GM12801 (cell line): ENCODE results near the gene BIRC6.

Experiments
- TF ChIP-seq, protein P1 (sequence below): IDR thresholded peaks from one replicate; pipeline ENCODE4 v1.5.1; 2011; ENCODE audit warnings: control low read depth; ENCODE audit not compliant: insufficient read length; ENCODE audit errors: extremely low read depth

Gene BIRC6

DNA sequence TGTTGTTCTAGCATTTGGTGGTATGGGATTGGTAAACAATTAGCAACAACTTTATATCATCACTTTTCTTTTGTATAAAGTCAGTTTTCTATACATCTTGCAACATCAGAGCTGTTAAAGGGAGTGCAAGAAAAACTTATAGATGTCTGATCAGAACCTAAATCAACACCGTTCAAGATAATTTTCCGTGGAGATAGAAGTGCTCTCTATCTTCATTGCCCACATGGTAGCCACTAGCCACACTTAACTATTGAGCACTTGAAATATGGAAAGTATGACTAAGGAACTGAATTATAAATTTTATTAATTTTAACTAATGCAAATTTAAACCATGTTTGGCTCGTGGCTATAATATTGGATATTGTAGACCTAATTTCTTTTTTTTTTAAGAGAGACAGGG lies 276.2 kb downstream of the BIRC6 start:
- TF ChIP-seq, protein P1, sequence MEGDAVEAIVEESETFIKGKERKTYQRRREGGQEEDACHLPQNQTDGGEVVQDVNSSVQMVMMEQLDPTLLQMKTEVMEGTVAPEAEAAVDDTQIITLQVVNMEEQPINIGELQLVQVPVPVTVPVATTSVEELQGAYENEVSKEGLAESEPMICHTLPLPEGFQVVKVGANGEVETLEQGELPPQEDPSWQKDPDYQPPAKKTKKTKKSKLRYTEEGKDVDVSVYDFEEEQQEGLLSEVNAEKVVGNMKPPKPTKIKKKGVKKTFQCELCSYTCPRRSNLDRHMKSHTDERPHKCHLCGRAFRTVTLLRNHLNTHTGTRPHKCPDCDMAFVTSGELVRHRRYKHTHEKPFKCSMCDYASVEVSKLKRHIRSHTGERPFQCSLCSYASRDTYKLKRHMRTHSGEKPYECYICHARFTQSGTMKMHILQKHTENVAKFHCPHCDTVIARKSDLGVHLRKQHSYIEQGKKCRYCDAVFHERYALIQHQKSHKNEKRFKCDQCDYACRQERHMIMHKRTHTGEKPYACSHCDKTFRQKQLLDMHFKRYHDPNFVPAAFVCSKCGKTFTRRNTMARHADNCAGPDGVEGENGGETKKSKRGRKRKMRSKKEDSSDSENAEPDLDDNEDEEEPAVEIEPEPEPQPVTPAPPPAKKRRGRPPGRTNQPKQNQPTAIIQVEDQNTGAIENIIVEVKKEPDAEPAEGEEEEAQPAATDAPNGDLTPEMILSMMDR, result no peak

DNA sequence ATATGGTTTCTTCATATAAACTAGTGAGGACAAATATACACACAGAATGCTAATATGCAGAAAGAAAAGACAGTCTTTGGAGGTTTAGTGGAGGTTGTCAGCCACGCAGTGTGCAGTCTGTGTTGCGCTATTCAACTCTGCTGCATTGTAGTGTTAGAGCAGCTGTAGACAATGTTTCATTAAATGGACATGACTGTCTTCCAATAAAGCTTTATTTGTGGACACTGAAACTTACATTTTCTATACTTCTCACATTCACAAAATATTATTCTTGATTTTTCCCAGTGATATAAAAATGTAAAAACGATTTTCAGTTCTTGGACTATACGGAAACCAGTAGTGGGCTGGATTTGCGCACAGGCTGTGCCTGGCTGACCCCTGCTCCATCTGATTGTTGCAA lies 284.4 kb downstream of the BIRC6 start:
- TF ChIP-seq, protein P1, result no peak

DNA sequence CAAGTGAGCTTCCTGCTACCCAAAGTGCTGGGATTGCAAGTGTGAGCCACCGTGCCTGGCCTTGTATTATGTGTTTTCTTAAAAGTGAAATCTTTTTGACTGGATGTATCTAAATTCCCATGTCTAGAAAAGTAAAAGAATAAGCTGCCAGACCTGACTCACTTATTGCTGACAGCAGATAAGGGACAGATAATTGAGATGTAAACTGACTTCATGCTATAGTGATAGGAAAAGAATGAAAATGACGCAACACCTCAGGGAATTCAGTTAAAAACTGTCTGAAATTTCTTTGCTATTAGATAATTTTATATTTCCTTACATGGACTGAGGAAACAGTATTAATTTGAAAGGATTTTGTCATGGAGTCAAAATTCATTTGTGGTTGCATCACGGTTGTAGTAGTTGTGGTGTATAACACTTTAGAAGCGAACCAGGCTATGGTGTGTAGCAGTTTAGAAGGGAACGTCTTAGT lies 290.4 kb downstream of the BIRC6 start:
- TF ChIP-seq, protein P1, result no peak

DNA sequence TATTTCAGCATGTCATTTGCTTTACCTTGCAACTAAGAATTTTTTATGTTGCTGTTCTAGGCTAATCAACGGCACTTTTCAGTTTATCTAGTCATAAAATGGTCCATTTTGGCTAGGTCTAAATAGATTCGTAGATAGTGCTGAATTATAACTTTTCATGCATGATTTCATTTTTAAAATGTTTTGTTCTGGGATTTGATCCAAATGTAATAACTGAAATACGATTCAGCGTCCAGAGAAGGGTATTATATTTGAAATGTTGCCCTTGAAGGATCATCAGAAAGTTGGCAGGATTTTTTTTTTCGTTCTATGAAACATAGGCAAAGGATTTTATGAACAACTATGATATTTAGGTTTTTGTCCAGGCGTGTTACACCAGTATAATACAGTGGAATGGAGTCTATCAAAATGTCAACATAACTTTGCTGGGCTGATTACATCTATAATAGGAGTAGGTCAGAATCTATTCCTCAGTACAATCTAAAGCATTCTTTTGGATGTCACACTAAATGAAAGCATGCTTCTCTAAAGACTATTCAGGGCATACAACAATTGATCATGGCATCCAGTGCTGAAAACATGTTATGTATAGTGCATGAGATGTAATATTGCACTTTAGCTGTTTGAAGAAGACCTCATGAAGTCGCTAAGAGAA lies 295.9 kb downstream of the BIRC6 start:
- TF ChIP-seq, protein P1, result no peak

DNA sequence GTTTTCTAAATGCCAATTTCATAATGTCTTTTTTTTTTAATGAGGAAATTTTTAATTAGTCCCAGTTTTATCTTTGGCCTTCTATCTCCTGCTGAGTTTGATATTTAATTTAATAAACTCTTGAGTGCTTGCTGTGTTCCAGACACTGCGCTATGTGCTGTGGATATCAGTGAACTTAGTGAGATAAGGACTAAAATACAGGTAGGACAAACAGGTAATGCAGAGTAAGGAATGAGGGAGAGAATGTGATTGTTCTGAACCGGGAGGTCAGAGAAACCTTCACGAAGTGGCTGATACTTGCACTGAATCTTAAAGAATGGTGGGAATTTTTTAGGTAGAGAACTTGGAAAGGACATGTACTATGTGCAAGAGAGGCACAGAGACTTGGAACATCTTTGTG lies 299.2 kb downstream of the BIRC6 start:
- TF ChIP-seq, protein P1, result no peak

DNA sequence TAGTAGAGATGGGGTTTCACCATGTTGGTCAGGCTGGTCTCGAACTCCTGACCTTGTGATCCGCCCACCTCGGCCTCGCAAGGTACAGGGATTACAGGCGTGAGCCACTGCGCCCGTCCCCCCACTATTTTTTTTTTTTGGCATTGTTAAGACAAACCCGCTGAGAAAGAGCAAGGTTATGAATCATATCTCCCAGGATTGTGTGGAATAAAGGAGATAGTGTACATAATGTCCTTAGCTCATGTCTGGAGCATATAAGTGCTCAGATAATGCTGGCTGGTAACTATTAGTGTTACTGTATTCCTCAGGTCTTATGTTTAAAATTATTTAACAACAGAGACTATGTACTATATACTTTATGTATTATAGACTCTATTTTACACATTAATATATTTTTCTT lies 307.0 kb downstream of the BIRC6 start:
- TF ChIP-seq, protein P1, result no peak

DNA sequence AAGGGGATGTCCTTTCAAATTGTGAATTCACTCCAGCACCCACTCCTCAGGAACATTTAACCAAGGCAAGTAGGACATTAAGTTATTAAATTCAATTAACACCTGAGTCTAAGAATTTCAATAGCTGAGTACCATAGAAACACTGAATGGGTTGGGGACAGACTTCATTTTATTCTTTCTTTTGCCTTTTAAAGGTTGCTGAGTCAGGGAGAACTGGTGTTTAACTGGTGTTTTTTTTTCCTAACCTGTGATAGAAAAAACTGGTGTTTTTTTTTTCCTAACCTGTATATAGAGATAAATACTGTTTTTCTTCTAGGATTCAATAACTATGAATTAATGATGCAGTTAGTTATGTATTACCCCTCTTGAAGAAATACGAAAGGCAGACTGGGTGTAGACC lies 309.9 kb downstream of the BIRC6 start:
- TF ChIP-seq, protein P1, result no peak
